Breast epithelium (tissue), 4 donors: ENCODE data around the gene APC2. TPM values are rescaled to one million over a fixed set of nuclear protein-coding genes. Genes with fewer than 3 reads are reported as not detected.
"Not testable (repeated sequence)": the region's sequence is repeated elsewhere in the genome, so short reads cannot be mapped to it uniquely, and the experiment has no call there.

Experiments
- DNase-seq, 2 donors: peaks; one replicate each; pipeline ENCODE4 v3.0.0-alpha.2; 2019; ENCODE audit warnings: low spot score in 2 of 2
- H3K27ac ChIP-seq, 2 donors: fragments of 200-600 bp; sonication (generic) in 1 of 2; one replicate each; pipeline ENCODE4 v1.5.1; 2016 to 2019; ENCODE audit warnings: mild to moderate bottlenecking in 1 of 2
- H3K27me3 ChIP-seq, 2 donors: fragments of 200-600 bp; sonication (generic) in 1 of 2; one replicate each; pipeline versions ENCODE4 v1.5.1 to v1.6.0; 2017 to 2019; ENCODE audit warnings: control low read depth in 1 of 2, mild to moderate bottlenecking in 1 of 2
- H3K36me3 ChIP-seq: fragments of 200-600 bp; one replicate; pipeline ENCODE4 v1.5.1; 2019
- H3K4me1 ChIP-seq, 2 donors: fragments of 200-600 bp; sonication (generic); one replicate each; pipeline ENCODE4 v1.5.1; 2016 to 2019; ENCODE audit warnings: control low read depth in 1 of 2
- H3K4me3 ChIP-seq, 3 donors: fragments of 200-600 bp; sonication (generic); 1 replicate in 2 of 3; 2 replicates in 1 of 3; pipeline ENCODE4 v1.5.1; 2016 to 2019; ENCODE audit warnings: mild to moderate bottlenecking in 3 of 3, moderate library complexity in 2 of 3
- H3K9me3 ChIP-seq, 2 donors: fragments of 200-600 bp; sonication (generic) in 1 of 2; one replicate each; pipeline ENCODE4 v1.5.1; 2016 to 2019; ENCODE audit warnings: control low read depth in 1 of 2
- CTCF ChIP-seq, 3 donors: fragments of 450-650 bp; IDR thresholded peaks; one replicate each; pipeline ENCODE4 v1.5.1; 2016 to 2017; ENCODE audit warnings: antibody characterized with exemption in 3 of 3, mild to moderate bottlenecking in 3 of 3, moderate library complexity in 3 of 3
- POLR2A ChIP-seq: fragments of 450-650 bp; IDR thresholded peaks from one replicate; pipeline ENCODE4 v1.6.1; 2016; ENCODE audit warnings: antibody characterized with exemption, mild to moderate bottlenecking, moderate library complexity
- POLR2AphosphoS5 ChIP-seq, 3 donors: sonication (generic); formaldehyde crosslinking; IDR thresholded peaks; one replicate each; pipeline ENCODE4 v1.6.1; 2017; ENCODE audit warnings: antibody characterized with exemption in 3 of 3
- intact Hi-C: fragments of 100-400 bp; cut with DNase I; formaldehyde crosslinking; loops from one replicate; pipeline ENCODE4 v1.15.1; 2023; ENCODE audit warnings: low total_unique reads
- total RNA-seq, 3 donors: library from RNA; depleted of rRNA; stranded (reverse); fragments of >200 nt; gene quantifications; one replicate each; pipeline ENCODE4 v1.1.0, GENCODE V29; 2016

The APC2 gene
- total RNA-seq, 3 donors from 2014 or later: under 0.01 to 0.29 (median 0.16) TPM

DNA sequence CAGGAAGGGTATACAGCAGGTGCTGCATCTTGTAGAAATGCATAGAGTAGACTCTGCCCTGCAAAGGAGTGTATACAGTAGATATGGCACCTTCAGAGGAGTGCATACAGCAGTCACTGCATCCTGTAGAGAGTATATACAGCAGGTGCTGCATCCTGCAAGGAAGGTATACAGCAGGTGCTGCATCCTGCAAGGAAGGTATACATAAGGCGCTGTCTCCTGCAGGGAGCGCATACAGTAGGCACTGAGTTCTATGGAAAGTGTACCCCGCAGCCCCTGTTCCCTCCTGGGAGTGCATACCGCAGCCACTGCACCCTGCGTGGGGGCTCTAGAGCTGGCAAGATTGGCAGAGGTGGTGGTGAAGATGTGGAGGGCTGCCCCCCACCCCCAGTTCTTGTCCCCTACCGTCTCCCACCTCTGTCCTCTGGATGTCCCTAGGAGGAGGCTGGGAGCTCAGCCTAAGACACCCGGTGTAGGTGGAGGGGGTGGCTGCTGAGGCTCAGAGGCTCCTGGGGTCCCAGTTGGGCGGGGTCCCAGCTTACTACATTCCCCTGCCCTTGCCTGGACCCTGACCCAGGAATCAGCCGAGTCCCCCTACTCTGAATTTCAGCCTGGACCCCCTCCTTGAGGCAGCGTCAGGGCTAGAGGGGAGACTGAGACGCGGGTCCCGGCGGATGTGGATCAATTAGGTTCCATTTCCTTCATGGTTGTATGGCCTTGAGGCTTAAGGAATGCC, 65.2 kb downstream of the APC2 start:
- no peak for DNase-seq
- TF ChIP-seq CTCF (IDR thresholded peaks at IDR 0.05) (no peak), POLR2AphosphoS5 (IDR thresholded peaks at IDR 0.05) (no peak), POLR2A (no peak)
- no peaks in the 10 kb centered on the region for H3K4me1 ChIP-seq
- peaks cover 6 to 10% of the 10 kb centered on the region in 2 donors for H3K27me3 ChIP-seq
- H3K4me3 ChIP-seq: no peak overlapping the region
- intact Hi-C loops: no loop called here
- no peaks in the 10 kb centered on the region for H3K9me3 ChIP-seq
- H3K27ac ChIP-seq: no peak overlapping the region
- no peaks in the 10 kb centered on the region for H3K36me3 ChIP-seq

DNA sequence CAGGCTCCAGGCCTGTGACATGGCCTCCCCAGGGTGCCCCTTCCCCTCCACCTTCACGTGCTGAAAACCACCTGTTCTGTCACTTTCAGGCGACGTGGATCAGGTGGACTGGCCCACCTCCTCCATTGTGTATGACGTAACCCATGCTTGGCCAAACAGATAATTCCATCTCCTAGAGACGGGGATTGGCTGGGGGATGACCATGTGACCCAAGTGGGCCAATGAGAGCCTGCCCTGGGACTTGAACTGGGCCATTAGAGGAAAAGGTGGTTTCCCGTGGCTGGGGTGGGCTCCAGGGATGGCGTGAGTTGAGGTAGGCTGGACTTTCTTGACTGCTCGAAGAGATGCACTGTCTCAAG, 66.5 kb downstream of the APC2 start:
- no peak for DNase-seq
- Histone ChIP-seq H3K27ac (no peak overlapping the region), H3K4me3 (no peak overlapping the region), H3K36me3 (no peaks in the 10 kb centered on the region), H3K9me3 (no peaks in the 10 kb centered on the region), H3K27me3 (peaks cover 6 to 10% of the 10 kb centered on the region in 2 donors), H3K4me1 (no peaks in the 10 kb centered on the region)
- TF ChIP-seq CTCF (IDR thresholded peaks at IDR 0.05): no peak
- TF ChIP-seq POLR2AphosphoS5 (IDR thresholded peaks at IDR 0.05): no peak
- no peak for TF ChIP-seq POLR2A
- intact Hi-C loops: no loop called here

DNA sequence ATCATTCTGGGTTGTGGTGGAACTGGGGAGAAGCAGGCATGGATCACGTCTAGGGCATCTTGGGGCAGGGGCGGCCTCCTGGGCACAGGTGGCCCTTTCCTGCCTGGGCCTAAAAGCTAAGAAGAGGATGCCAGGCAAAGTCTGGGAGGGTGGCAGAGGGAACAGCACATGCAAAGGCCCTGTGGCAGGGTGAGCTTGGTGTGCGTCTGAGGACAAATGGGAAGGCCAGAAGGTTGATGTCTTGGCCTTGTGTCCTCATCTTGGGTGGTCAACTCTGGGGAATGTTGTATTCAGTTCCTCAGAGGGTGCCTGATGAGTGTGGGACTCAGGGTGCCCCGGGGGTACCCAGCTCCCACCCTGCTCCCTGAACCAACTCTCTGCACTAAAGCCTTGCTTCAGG, 68.5 kb downstream of the APC2 start:
- H3K9me3 ChIP-seq: no peaks in the 10 kb centered on the region
- no peaks in the 10 kb centered on the region for H3K4me1 ChIP-seq
- H3K4me3 ChIP-seq: no peak overlapping the region
- intact Hi-C loops: no loop called here
- no peaks in the 10 kb centered on the region for H3K36me3 ChIP-seq
- peaks cover 8 to 9% of the 10 kb centered on the region in 2 donors for H3K27me3 ChIP-seq
- no peak for DNase-seq
- no peak overlapping the region for H3K27ac ChIP-seq
- TF ChIP-seq POLR2A (no peak), CTCF (IDR thresholded peaks at IDR 0.05) (no peak), POLR2AphosphoS5 (IDR thresholded peaks at IDR 0.05) (no peak)

DNA sequence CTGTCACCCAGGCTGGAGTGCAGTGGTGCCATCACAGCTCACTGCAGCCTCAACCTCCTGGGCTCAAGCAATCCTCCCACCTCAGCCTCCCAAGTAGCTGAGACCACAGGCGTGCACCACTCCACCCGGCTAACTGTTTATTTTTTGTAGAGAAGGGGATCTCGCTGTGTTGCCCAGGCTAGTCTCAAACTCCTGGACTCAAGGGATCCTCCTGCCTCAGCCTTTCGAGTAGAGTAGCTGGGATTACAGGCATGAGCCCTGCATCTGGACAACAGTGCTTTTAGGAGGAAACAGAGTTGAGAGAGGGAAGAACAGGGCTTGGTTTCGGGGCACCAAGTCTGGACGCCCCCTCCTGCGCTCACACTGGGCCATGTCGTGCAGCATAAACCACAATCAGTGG, 69.9 kb downstream of the APC2 start:
- not testable (repeated sequence) for H3K27ac ChIP-seq, H3K9me3 ChIP-seq

DNA sequence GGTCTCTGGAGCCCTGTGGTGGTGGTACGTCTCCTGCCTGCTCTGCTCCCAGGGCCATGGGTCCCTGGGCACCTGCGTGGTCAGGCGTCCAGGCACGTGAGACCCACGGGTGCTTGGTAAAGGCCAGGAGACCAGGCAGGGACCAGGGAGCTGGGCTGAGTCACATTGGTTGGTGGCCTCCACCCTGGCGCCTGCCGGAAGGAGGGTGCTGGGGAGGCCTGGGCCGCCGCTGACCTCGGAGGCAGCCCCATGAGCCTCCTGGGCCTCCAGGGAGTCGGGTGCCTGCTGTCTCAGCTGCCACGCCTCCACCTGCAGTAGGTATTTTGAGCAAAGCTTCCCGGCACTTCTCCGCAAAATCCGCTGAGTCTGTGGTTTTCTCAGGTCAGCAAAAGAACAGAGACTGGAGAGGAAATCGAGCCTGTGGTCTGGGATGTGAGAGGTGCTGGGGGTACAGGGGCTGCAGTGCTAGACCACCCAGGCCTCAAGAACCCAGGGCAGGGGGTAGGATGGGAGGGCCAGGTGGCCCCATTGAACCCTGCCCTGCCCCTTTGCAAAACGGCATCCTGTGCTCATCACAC, 70.4 kb downstream of the APC2 start:
- no peaks in the 10 kb centered on the region for H3K36me3 ChIP-seq
- H3K27me3 ChIP-seq: peaks cover 9 to 24% of the 10 kb centered on the region in 2 donors
- H3K27ac ChIP-seq: no peak overlapping the region
- intact Hi-C loops: no loop called here
- H3K9me3 ChIP-seq: no peaks in the 10 kb centered on the region
- H3K4me1 ChIP-seq: no peaks in the 10 kb centered on the region
- TF ChIP-seq POLR2A: no peak
- TF ChIP-seq CTCF (IDR thresholded peaks at IDR 0.05): no peak
- TF ChIP-seq POLR2AphosphoS5 (IDR thresholded peaks at IDR 0.05): no peak
- DNase-seq: no peak
- H3K4me3 ChIP-seq: no peak overlapping the region

More for the DNA sequence above, 69.9 kb downstream of the APC2 start:
- H3K4me3 ChIP-seq, DNase-seq, H3K36me3 ChIP-seq, H3K4me1 ChIP-seq, intact Hi-C loops: not testable (repeated sequence)
- peaks cover 6 to 21% of the 10 kb centered on the region in 2 donors for H3K27me3 ChIP-seq
